Heart left ventricle (tissue), 16 donors: ENCODE results near the gene ABL2. TPM values are rescaled to one million over a fixed set of nuclear protein-coding genes. Genes with fewer than 3 reads are reported as not detected.

Source experiments
- ATAC-seq, 4 donors: fragments of 200-7000 bp; cut with Tn5 transposase; one replicate each; pipeline ENCODE4 v1.9.1; 2020 to 2022; ENCODE audit warnings: moderate library complexity in 4 of 4, mild to moderate bottlenecking in 3 of 4, moderate number of reproducible peaks in 1 of 4
- DNase-seq, 5 donors: peaks; one replicate each; pipeline ENCODE4 v3.0.0-alpha.2; 2020
- H3K27ac ChIP-seq, 12 donors: fragments of 200-600 bp; sonication (generic) in 4 of 12; one replicate each; pipeline versions ENCODE4 v1.5.0 to v1.8.0; 2016 to 2022; ENCODE audit warnings: mild to moderate bottlenecking in 2 of 12
- H3K27me3 ChIP-seq, 9 donors: fragments of 200-600 bp; sonication (generic) in 2 of 9; one replicate each; pipeline versions ENCODE4 v1.5.1 to v1.8.0; 2016 to 2022; ENCODE audit warnings: mild to moderate bottlenecking in 3 of 9
- H3K36me3 ChIP-seq, 9 donors: fragments of 200-600 bp; sonication (generic) in 2 of 9; one replicate each; pipeline versions ENCODE4 v1.5.0 to v1.8.0; 2018 to 2022; ENCODE audit warnings: mild to moderate bottlenecking in 2 of 9
- H3K4me1 ChIP-seq, 12 donors: fragments of 200-600 bp; sonication (generic) in 4 of 12; one replicate each; pipeline versions ENCODE4 v1.5.0 to v1.8.0; 2016 to 2022; ENCODE audit warnings: mild to moderate bottlenecking in 3 of 12
- H3K4me3 ChIP-seq, 12 donors: fragments of 200-600 bp; sonication (generic) in 4 of 12; one replicate each; pipeline versions ENCODE4 v1.5.0 to v1.8.0; 2017 to 2022; ENCODE audit warnings: mild to moderate bottlenecking in 9 of 12, moderate library complexity in 4 of 12
- H3K9me3 ChIP-seq, 12 donors: fragments of 200-600 bp; sonication (generic) in 4 of 12; one replicate each; pipeline versions ENCODE4 v1.5.0 to v1.8.0; 2016 to 2022; ENCODE audit warnings: mild to moderate bottlenecking in 1 of 12
- CTCF ChIP-seq, 12 donors: fragments of 200-600 bp; sonication (generic) in 4 of 12; IDR thresholded peaks; one replicate each; pipeline versions ENCODE4 v1.5.0 to v1.8.0; 2018 to 2022; ENCODE audit warnings: antibody characterized with exemption in 12 of 12, mild to moderate bottlenecking in 5 of 12
- POLR2A ChIP-seq, 2 donors: fragments of 450-650 bp; IDR thresholded peaks; one replicate each; pipeline ENCODE4 v1.6.1; 2017; ENCODE audit warnings: antibody characterized with exemption in 2 of 2, mild to moderate bottlenecking in 2 of 2, moderate library complexity in 2 of 2
- WGBS, 4 donors: extraction: QIAGEN DNeasy Blood & Tissue Kit in 2 of 4; methylation state at CpG; one replicate each; pipeline versions ENCODE4 v1.1.5 to v1.1.7; 2013 to 2018; 5-methylcytosine and 5-hydroxymethylcytosine counted together
- intact Hi-C, 10 donors: fragments of 100-400 bp; cut with DNase I; formaldehyde crosslinking; loops; one replicate each; pipeline versions ENCODE4 v1.11.1 to v1.14.2; 2022
- polyA plus RNA-seq, 2 donors: library from polyadenylated mRNA; stranded (reverse); fragments of 200-250 nt; gene quantifications; one replicate each; pipeline ENCODE4 v1.2.3, GENCODE V29; 2013
- total RNA-seq, 9 donors: library from RNA; depleted of rRNA in 2 of 9; stranded (reverse); fragments of >200 nt in 2 of 9; fragmentation: NEBNext Ultra II Directional in 3 of 9; extraction: Animal tissue kit (Norgen Biotek cat#: 25700) in 3 of 9; gene quantifications; one replicate each; pipeline versions ENCODE4 v1.1.0 to v1.2.4, GENCODE V29; 2016 to 2023
- donor health status: ischemic (EF 13 %, LVEDD 7.1; RV severe dilation, severe dysfunction).
- donor health status: healthy with polysubstance abuse.
- donor health status: DM: no; HTN: yes; CAD: no.
- donor health status: DM: no; HTN: no; CAD: no.
- donor health status: ischemic (EF 25% LVEDD 6.9; RV normal size, moderate dysfunction).
- donor health status: ischemic (EF 25% LVEDD 5.7; RV mildly dilated, moderate dysfunction).
- donor health status: healthy.
- donor health status: DM: yes; HTN: yes; CAD: no.
- donor health status: ischemic (EF 35%, LVEDD 5.7; RV mildly dilated, moderate dysfunction).
- donor health status: nonischemic (EF 11% LVEDD 7.7; RV severe dilation, severe dysfunction).
- donor health status: DM: yes; HTN: yes; CAD: no.
- donor health status: PGD.
- donor health status: ischemic (EF 29% LVEDD 5.4; RV normal size, mild dysfunction).
- donor health status: nonischemic (EF 23%, LVEDD 6.1; RV moderate dilation, normal function).

The ABL2 gene
- total and polyA plus RNA-seq, 11 donors = 2.5 to 22.0 (median 10.2) TPM

DNA sequence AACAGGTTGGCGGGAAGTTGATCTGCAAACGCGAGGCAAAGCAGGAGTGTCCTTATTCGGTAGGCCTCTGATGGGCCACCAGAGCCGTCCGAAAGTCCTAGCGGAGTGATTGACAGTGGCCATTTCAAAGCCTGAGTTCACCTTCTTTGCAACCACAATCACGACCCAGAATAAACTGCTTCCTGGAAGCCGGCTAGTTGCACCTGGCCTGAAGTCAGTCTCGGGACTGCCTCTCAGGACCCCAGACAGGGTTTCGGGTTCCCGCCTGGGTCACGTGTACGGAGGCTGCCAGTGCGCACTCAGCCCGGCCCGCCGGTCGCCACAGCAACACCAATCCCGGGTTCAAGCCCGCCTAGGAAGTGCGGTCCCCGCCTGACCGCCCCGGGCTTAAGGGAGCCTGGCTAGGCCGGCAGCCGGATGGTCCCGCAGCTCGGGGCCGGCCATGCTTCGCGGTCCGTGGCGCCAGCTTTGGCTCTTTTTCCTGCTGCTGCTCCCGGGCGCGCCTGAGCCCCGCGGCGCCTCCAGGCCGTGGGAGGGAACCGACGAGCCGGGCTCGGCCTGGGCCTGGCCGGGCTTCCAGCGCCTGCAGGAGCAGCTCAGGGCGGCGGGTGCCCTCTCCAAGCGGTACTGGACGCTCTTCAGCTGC lies 147.7 kb downstream of the ABL2 start, which contains the start of gene TOR3A:
TOR3A (plus strand) TSS at position 384 of the 646 bp plus-strand sequence; CDS start at position 443, 59 bp downstream.
- H3K4me1 ChIP-seq = peaks cover 0 to 31% (median 16%) of the 10 kb centered on the region in 12 donors
- peaks cover 0 to 24% (median 9%) of the 10 kb centered on the region in 9 donors for H3K36me3 ChIP-seq
- 0 to 1% (median 0%) methylated on average over 21 to 51 of the region's 51 CpGs for WGBS, 4 donors
- peak; percentile 94 to 95 (median 95) for DNase-seq
- intact Hi-C loops = loop anchor here (1.0 to 10.0 kb wide), 11 partner anchors 45 to 733 kb away; partner anchors contain the start of genes SOAT1 (in 4 of the 10) and AXDND1 (in 2 of the 10)
- H3K27me3 ChIP-seq = no peaks in the 10 kb centered on the region
- peak within 1 kb of the TSS; percentile 68 to 93 (median 89) for H3K27ac ChIP-seq
- peak in 1 of 2 donors; percentile 91 for TF ChIP-seq POLR2A (IDR thresholded peaks at IDR 0.05)
- peak in 1 of 12 donors; percentile 13 for TF ChIP-seq CTCF (IDR thresholded peaks at IDR 0.05)
- peak within 1 kb of the TSS; percentile 72 to 100 (median 92) for H3K4me3 ChIP-seq
- ATAC-seq = peak; percentile 97 to 99 (median 98)
- H3K9me3 ChIP-seq = no peaks in the 10 kb centered on the region

DNA sequence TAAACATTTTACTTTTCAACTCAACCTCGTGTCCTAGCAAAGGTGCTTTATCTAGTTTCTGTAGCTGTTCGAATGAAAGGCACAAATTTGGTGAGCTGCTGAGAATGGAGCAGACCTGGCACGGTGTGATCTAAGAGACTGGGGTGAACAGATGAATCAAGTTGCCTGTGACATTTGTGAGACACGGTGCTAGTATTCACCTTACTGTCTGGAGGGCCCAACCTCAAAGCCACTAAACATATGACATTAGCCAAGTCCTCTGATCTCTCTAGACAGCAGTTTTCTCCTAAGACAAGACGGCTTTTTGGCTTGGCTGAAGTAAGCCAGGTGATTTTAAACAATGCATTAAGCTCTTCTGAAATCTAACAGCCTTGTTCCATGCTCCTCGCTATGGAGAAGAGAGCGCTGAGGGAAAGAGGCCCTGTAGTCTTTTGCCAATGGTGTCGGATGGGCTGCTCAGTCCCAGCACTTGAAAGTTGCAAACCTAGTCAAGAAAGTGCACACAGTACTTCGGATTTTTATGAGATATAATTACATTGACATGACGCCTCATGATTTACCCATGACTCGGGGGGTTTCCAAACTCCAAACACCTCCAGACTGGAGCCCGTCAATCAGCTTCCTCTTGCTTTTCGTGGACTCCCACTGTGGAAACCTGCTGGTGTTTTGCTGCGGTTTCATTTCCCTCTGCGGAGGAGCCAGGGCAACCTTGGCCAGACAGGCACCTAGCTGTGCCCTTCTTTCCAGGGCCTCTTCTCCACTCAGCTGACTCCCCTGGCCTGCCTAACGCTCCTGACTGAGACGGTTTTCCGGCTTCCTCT lies 148.4 kb downstream of the ABL2 start:
- Histone ChIP-seq H3K36me3 (peaks cover 0 to 16% (median 10%) of the 10 kb centered on the region in 9 donors), H3K4me1 (peaks cover 0 to 31% (median 16%) of the 10 kb centered on the region in 12 donors), H3K9me3 (no peaks in the 10 kb centered on the region), H3K4me3 (peak overlapping the region; percentile 72 to 100 (median 92)), H3K27me3 (no peaks in the 10 kb centered on the region), H3K27ac (peak overlapping the region; percentile 68 to 93 (median 89))
- intact Hi-C loops = loop anchor here in 9 of 10 donors (1.0 to 10.0 kb wide), 10 partner anchors 46 to 734 kb away; partner anchors contain the start of genes SOAT1 (in 3 of the 9) and AXDND1 (in 2 of the 9)
- DNase-seq (no peak), ATAC-seq (no peak)
- no peak for TF ChIP-seq CTCF (IDR thresholded peaks at IDR 0.05)
- TF ChIP-seq POLR2A (IDR thresholded peaks at IDR 0.05) = no peak
- WGBS, 4 donors = 49 to 54% (median 53%) methylated on average over 18 of the region's 18 CpGs

DNA sequence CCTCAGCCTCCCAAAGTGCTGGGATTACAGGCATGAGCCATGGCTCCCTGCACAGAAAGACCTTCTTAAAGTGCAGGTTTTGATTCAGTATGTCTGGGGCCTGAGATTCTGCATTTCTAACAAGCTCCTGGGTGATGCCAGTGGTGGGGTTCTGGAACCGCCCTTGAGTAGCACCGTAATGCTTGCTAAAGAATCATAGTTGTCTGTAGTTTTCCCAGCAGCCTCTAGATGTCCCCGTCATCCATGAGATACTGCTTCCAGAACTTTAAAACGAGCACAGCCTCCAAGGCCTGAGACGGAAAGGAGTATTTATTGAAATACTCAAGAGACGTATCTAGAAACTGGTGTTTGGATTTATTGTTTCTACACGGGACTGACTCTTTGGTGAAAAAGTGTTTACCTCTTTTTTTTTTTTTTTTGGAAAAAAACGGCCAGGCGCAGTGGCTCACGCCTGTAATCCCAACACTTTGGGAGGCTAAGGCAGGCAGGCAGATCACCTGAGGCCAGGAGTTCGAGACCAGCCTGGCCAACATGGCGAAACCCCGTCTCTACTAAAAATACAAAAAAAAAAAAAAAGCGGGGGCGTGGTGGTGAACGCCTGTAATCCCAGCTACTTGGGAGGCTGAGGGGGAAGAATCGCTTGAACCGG lies 150.2 kb downstream of the ABL2 start:
- DNase-seq (peak in 3 of 5 donors; percentile 38 to 58 (median 41)), ATAC-seq (peak in 3 of 4 donors; percentile 34 to 46 (median 44))
- intact Hi-C loops = loop anchor here in 5 of 10 donors (1.0 to 2.0 kb wide), 6 partner anchors 116 to 290 kb away; partner anchors contain the start of gene SOAT1 (in 1 of the 5)
- 50 to 57% (median 52%) methylated on average over 18 of the region's 18 CpGs for WGBS, 4 donors
- Histone ChIP-seq H3K36me3 (peaks cover 0 to 15% (median 3%) of the 10 kb centered on the region in 9 donors), H3K27me3 (no peaks in the 10 kb centered on the region), H3K9me3 (no peaks in the 10 kb centered on the region), H3K4me3 (no peak overlapping the region), H3K27ac (no peak overlapping the region), H3K4me1 (peaks cover 0 to 31% (median 16%) of the 10 kb centered on the region in 12 donors)
- TF ChIP-seq CTCF (IDR thresholded peaks at IDR 0.05) (peak; percentile 60 to 80 (median 71)), POLR2A (IDR thresholded peaks at IDR 0.05) (no peak)
